ENCODE measurements around the gene SPINK4. TPM values are rescaled to one million over a fixed set of nuclear protein-coding genes. Genes with fewer than 3 reads are reported as not detected.

The SPINK4 gene
- total and polyA plus RNA-seq, 4 donors, result 0.70 TPM; not detected in 3

DNA sequence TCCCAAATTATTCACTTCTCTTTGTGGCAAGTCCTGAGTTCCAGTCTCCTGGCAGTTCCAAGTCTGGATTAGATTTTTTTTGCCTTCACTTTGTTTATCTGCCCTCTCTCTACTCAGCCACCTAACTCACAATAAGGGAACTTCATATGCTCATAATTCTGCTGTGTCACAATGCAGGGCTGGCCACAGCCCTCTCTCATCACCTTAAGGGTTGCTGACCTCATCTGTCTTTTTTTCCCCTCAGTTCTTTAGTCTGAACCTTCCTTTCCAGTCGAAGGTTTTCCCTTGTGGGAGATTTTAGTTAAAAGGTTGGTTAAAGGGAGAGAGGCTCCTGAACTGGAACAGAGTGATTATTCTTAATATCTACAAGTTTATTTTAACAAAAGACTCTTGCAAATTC lies 20.4 kb downstream of the SPINK4 start:
- Histone ChIP-seq H3K27ac (ENCODE audit: low read depth in 1 of 2, low read length in 2 of 2) (no peak overlapping the region), H3K9me3 (ENCODE audit: control insufficient read depth in 4 of 4, low read length in 3 of 4) (no peaks in the 10 kb centered on the region), H3K36me3 (ENCODE audit: control insufficient read depth in 4 of 4, insufficient read depth in 3 of 4, low read depth in 1 of 4, low read length in 3 of 4) (peaks cover 6 to 58% (median 52%) of the 10 kb centered on the region in 4 donors), H3K9ac (ENCODE audit: low read depth in 1 of 2, low read length in 2 of 2) (no peak overlapping the region), H3K4me1 (ENCODE audit: control insufficient read depth in 4 of 4, insufficient read depth in 4 of 4, low read length in 3 of 4) (peaks cover 0 to 13% (median 10%) of the 10 kb centered on the region in 4 donors), H3K4me3 (ENCODE audit: low read depth in 1 of 3, low read length in 3 of 3) (no peak overlapping the region), H3K27me3 (ENCODE audit: control insufficient read depth in 4 of 4, insufficient read depth in 4 of 4, low read length in 3 of 4) (no peaks in the 10 kb centered on the region)
- WGBS, result 89% methylated on average over 1 of the region's 1 CpG
- TF ChIP-seq, protein P1, sequence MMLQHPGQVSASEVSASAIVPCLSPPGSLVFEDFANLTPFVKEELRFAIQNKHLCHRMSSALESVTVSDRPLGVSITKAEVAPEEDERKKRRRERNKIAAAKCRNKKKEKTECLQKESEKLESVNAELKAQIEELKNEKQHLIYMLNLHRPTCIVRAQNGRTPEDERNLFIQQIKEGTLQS (IDR thresholded peaks at IDR 0.05), result no peak
- no peak for TF ChIP-seq NR2F2 (IDR thresholded peaks at IDR 0.05)
- TF ChIP-seq EGR1 (IDR thresholded peaks at IDR 0.05; ENCODE audit: low read depth in 2 of 2), result no peak
- TF ChIP-seq, protein P2, sequence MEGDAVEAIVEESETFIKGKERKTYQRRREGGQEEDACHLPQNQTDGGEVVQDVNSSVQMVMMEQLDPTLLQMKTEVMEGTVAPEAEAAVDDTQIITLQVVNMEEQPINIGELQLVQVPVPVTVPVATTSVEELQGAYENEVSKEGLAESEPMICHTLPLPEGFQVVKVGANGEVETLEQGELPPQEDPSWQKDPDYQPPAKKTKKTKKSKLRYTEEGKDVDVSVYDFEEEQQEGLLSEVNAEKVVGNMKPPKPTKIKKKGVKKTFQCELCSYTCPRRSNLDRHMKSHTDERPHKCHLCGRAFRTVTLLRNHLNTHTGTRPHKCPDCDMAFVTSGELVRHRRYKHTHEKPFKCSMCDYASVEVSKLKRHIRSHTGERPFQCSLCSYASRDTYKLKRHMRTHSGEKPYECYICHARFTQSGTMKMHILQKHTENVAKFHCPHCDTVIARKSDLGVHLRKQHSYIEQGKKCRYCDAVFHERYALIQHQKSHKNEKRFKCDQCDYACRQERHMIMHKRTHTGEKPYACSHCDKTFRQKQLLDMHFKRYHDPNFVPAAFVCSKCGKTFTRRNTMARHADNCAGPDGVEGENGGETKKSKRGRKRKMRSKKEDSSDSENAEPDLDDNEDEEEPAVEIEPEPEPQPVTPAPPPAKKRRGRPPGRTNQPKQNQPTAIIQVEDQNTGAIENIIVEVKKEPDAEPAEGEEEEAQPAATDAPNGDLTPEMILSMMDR (IDR thresholded peaks at IDR 0.05; ENCODE audit: low read depth, low read length, missing input control), result no peak
- no peak for TF ChIP-seq FOXA2 (IDR thresholded peaks at IDR 0.05)
- TF ChIP-seq YY1 (IDR thresholded peaks at IDR 0.05), result no peak
- TF ChIP-seq, protein P3, sequence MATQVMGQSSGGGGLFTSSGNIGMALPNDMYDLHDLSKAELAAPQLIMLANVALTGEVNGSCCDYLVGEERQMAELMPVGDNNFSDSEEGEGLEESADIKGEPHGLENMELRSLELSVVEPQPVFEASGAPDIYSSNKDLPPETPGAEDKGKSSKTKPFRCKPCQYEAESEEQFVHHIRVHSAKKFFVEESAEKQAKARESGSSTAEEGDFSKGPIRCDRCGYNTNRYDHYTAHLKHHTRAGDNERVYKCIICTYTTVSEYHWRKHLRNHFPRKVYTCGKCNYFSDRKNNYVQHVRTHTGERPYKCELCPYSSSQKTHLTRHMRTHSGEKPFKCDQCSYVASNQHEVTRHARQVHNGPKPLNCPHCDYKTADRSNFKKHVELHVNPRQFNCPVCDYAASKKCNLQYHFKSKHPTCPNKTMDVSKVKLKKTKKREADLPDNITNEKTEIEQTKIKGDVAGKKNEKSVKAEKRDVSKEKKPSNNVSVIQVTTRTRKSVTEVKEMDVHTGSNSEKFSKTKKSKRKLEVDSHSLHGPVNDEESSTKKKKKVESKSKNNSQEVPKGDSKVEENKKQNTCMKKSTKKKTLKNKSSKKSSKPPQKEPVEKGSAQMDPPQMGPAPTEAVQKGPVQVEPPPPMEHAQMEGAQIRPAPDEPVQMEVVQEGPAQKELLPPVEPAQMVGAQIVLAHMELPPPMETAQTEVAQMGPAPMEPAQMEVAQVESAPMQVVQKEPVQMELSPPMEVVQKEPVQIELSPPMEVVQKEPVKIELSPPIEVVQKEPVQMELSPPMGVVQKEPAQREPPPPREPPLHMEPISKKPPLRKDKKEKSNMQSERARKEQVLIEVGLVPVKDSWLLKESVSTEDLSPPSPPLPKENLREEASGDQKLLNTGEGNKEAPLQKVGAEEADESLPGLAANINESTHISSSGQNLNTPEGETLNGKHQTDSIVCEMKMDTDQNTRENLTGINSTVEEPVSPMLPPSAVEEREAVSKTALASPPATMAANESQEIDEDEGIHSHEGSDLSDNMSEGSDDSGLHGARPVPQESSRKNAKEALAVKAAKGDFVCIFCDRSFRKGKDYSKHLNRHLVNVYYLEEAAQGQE (IDR thresholded peaks at IDR 0.05), result no peak
- no peak for TF ChIP-seq HNF4G (IDR thresholded peaks at IDR 0.05)
- DNase-seq (ENCODE audit: low spot score), result no peak

- DNase-seq (ENCODE audit: low spot score), result peak; percentile 56
- peaks cover 2 to 48% (median 42%) of the 10 kb centered on the region in 4 donors for H3K36me3 ChIP-seq (ENCODE audit: control insufficient read depth in 4 of 4, insufficient read depth in 3 of 4, low read depth in 1 of 4, low read length in 3 of 4)
- peak overlapping the region; percentile 83 to 97 (median 97) for H3K4me3 ChIP-seq (ENCODE audit: low read depth in 1 of 3, low read length in 3 of 3)
- peaks cover 0 to 27% (median 16%) of the 10 kb centered on the region in 4 donors for H3K4me1 ChIP-seq (ENCODE audit: control insufficient read depth in 4 of 4, insufficient read depth in 4 of 4, low read length in 3 of 4)
- peak overlapping the region; percentile 83 to 85 for H3K9ac ChIP-seq (ENCODE audit: low read depth in 1 of 2, low read length in 2 of 2)
- H3K9me3 ChIP-seq (ENCODE audit: control insufficient read depth in 4 of 4, low read length in 3 of 4), result no peaks in the 10 kb centered on the region
- peak in 1 of 2 donors; percentile 16 for TF ChIP-seq HNF4A (conservative IDR thresholded peaks at IDR 0.05)
- no peak for TF ChIP-seq FOXA2 (IDR thresholded peaks at IDR 0.05)
- no peak for TF ChIP-seq NR2F2 (IDR thresholded peaks at IDR 0.05)
- TF ChIP-seq, protein P4, sequence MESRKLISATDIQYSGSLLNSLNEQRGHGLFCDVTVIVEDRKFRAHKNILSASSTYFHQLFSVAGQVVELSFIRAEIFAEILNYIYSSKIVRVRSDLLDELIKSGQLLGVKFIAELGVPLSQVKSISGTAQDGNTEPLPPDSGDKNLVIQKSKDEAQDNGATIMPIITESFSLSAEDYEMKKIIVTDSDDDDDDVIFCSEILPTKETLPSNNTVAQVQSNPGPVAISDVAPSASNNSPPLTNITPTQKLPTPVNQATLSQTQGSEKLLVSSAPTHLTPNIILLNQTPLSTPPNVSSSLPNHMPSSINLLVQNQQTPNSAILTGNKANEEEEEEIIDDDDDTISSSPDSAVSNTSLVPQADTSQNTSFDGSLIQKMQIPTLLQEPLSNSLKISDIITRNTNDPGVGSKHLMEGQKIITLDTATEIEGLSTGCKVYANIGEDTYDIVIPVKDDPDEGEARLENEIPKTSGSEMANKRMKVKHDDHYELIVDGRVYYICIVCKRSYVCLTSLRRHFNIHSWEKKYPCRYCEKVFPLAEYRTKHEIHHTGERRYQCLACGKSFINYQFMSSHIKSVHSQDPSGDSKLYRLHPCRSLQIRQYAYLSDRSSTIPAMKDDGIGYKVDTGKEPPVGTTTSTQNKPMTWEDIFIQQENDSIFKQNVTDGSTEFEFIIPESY (IDR thresholded peaks at IDR 0.05), result no peak
- WGBS, result 12% methylated on average over 25 of the region's 25 CpGs
- no peaks in the 10 kb centered on the region for H3K27me3 ChIP-seq (ENCODE audit: control insufficient read depth in 4 of 4, insufficient read depth in 4 of 4, low read length in 3 of 4)
- H3K27ac ChIP-seq (ENCODE audit: low read depth in 1 of 2, low read length in 2 of 2), result peak overlapping the region; percentile 86 to 89
These were observed 23.4 kb downstream of the SPINK4 start for GRCh38 chr9:33263131-33264002.
